ENCODE results near the gene TCEANC.
"Not testable (repeated sequence)": the region's sequence is repeated elsewhere in the genome, so short reads cannot be mapped to it uniquely, and the experiment has no call there.

TCEANC gene

DNA sequence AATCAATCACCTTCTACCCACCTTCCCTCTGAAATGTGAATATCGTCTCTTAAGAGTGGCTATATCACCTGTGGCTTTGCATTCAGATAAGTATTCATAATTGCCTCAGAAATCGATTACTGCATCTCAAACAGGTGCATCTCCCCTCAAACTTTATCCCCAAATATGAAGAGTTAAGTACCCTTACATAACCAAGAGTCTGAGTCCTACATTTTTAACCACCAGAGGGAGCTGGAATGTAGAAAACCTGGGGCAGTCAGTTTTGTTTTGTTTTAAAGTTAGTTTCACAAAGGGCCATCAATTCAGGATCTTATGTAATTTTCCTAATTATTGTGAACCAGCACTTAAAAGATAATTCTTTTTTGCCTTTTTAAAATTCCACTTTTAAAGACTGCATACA lies 5.7 kb downstream of the TCEANC start:
- peak; percentile 63 for DNase-seq

DNA sequence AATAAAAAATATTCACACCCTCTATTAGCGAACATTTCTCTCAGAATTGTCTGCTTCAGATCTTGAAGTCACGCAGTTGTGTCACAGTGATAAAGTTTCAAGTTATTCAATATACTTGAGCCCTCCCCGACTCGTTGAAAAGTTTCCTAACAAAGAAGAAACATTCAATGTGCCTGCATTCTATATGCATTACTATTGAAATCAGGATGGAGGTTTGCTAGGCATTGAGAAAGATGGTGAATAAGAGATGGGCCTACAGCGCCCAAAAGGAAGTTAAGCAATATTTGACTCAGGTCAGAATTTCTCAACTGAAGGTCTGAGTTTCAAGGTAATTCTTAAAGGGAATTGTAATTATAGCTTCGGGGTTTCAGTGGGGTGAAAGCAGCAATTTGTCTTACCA lies 6.1 kb downstream of the TCEANC start:
- DNase-seq: no peak

DNA sequence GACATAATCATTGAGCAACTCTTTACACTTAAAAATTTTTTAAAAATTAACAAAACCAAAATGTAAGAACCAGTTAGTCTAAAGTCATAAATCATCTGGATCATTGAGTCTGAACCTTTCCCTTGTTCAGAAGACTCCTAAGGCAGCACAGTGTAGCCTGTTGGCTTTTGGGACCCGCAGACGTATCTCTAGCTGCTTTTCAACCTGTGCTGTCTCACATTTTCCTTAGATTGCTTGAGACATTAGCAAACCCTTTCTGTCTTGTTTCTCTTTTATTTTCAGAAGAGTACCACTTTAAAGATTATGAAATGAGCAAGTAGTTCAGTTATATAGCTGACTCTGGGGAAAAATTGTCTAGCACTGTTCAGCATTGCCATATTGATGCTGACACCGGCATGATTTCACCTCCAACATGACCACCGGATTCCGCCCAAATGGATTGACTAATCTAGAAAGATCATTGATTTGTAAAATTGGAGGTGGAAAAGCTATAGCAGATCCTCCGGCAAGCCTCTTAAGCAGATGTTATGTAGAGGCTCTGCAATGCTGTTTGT lies 8.9 kb downstream of the TCEANC start:
- no peak for DNase-seq

DNA sequence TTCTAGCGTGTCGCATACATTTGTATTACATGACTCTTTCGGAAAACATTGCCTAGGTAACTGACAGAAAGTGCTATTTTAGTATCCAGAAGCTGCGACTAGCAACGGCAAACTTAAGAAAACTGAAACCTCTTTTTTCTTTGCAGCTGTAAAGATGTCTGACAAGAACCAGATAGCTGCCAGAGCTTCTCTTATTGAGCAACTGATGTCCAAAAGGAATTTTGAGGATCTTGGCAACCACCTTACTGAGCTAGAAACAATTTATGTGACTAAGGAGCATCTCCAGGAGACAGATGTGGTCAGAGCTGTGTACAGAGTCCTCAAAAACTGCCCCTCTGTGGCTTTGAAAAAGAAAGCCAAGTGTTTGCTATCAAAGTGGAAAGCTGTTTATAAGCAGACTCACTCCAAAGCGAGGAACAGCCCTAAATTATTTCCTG lies 9.4 kb downstream of the TCEANC start:
- DNase-seq: no peak

DNA sequence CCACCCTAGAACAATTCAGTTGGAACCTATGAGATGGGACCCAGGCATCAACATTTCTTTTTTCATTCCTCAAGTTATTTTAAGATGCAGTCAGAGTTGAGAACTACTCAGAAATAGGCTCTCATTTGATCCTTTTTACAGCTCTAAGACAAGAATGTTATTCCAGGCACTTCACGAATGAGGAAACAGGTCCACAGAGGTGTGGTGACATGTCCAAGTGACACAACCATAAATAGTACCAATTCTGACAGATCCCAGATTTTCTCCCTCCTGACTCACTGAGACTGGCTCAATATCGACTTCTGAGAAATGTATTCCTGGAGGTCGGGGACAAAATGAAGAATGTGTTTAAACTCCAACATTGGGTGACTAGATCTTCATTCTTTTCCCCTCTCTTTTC lies 11.1 kb downstream of the TCEANC start:
- DNase-seq: no peak

DNA sequence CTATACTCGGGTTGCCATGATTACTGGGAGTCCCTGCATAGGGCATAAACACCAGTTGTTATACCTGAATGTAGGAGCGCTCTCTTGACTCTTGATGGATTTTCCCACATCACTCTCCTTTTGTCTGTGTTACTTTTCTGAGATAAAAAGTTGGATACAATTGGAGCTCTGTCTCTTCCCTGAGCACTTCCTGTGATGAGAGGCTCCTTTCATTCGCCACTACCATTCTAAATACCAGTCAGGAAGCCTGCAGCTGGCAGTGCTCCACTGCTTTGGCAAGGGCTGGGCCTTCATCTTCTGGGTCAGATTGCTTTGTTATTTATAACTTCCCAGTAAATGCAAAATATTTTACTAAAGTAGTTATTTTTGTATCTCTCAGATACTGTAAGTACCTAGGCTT lies 13.9 kb downstream of the TCEANC start:
- DNase-seq: no peak

DNA sequence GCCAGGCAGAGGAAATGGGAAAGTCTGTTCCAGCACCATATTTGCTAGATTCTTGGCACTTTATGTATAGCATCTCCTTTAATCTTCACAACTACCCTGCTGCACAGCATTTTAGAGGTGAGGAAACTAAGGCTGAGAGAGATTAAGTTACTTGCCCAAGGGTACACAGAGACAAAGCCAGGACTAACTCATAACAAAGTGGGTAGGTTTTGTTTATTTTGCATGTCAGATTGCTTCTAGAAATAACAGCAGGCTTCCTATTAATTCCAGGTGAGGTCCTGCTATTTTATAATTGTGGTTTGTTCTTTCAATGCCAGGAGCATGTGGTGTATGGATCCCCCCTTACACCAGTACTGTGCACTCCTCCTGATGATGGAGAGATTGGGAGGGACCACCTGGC lies 15.0 kb downstream of the TCEANC start:
- no peak for DNase-seq

DNA sequence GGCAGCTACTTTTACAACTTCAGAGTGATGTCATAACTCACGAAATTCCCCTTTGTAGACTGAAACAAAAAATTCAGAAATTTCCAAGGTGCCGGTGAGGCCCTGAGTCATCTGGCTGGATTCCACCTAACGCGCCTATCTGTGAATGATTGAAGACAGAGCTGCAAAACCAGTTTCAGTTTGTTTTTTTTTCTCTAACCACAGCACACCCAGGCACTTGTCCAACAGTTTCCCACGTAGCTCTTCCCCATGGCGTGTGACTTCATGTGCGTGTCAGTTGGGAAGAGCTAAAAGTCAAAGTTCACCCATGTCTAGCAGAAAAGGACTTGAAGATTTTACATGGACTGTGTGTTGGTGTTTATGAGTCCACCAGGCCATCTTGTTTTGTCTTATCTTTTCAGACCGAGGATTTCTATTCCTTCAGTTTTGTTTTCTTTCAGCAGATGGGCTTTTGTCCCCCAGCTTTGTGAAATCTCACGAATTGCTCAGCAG lies 16.4 kb downstream of the TCEANC start:
- DNase-seq: no peak

DNA sequence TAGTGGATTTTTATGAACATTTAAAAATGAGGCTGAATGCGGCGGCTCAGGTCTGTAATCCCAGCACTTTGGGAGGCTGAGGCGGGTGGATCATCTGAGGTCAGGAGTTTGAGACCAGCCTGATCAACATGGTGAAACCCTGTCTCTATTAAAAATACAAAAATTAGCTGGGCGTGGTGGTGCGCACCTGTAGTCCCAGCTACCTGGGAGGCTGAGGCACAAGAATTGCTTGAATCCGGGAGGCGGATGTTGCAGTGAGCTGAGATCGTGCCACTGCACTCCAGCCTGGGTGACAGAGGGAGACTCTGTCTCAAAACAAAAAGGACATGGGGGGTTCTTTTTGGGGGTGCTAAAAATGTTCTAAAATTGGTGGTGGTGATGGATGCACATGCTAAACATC lies 16.8 kb downstream of the TCEANC start:
- DNase-seq: not testable (repeated sequence)

DNA sequence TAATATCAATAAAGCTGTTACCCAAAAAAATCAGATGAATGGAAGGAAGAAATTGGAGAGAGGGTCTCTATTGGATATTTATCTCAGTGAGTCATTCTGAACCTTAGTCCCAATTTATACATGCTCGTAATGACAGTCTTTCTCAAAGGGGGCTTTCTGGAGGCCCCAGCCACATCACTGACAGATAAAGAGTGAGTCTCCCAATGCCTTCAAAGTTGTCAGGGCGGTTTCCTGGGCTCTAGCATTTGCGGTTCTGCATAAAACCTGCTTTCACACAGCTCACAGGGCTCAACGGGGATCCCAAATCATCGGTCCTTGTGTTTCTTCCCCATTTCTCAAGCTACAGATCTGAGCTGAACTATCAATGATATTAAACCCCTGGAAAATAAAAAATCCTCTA lies 17.3 kb downstream of the TCEANC start:
- no peak for DNase-seq

DNA sequence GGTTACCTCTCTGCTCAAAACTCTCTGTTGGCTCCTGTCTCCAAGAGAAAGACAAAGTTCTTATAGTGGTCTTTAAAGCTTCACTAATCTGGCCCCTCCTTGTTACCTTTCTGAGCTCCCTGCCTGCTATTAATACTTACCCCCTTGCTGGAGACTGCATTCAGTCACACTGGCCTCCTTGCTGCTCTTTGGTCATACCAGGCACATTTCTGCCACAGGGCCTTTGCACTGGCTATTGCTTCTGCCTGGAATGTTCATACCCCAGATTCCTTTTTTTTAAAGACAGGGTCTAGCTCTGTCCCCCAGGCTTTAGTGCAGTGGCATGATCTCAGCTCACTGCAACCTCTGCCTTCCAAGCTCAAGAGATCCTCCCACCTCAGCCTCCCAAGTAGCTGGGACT lies 20.1 kb downstream of the TCEANC start:
- DNase-seq: no peak

DNA sequence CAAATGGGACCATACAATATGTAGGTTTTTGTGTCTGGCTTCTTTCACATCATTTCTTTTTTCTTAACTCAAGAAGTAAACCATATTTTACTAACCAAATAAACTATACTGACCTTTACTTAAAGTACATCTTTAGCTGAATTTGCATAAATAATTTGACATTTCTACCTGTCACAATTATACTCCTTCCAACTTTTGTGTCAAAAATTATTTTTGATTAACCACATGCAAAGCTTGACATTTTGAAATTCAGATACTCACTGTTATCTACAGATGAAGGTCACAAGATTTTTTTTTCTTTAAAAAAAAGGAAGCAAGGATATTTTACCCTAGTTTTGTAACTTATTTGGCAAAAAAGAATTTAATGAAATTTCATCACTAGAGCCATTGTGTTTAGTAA lies 23.9 kb downstream of the TCEANC start:
- DNase-seq: no peak

DNA sequence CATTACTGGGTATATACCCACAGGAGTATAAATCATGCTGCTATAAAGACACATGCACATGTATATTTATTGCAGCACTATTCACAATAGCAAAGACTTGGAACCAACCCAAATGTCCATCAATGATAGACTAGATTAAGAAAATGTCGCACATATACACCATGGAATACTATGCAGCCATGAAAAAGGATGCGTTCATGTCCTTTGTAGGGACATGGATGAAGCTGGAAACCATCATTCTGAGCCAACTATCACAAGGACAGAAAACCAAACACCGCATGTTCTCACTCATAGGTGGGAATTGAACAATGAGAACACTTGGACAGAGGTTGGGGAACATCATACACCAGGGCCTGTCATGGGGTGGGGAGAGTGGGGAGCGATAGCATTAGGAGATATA lies 26.8 kb downstream of the TCEANC start:
- DNase-seq: not testable (repeated sequence)

DNA sequence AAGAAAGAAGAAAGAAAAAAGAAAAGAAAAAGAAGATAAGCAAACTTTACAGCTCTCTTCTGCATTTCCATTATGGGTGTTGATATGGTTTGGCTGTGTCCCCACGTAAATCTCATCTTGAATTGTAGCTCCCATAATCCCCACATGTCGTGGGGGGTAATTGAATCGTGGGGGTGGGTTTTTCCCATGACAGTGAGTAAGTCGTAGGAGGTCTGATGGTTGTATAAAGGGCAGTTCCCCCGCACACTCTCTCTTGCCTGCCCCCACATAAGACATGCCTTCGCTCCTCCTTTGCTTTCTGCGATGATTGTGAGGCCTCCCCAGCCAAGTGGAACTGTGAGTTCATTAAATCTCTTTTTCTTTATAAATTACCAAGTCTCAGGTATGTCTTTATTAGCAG lies 28.7 kb downstream of the TCEANC start:
- no peak for DNase-seq

DNA sequence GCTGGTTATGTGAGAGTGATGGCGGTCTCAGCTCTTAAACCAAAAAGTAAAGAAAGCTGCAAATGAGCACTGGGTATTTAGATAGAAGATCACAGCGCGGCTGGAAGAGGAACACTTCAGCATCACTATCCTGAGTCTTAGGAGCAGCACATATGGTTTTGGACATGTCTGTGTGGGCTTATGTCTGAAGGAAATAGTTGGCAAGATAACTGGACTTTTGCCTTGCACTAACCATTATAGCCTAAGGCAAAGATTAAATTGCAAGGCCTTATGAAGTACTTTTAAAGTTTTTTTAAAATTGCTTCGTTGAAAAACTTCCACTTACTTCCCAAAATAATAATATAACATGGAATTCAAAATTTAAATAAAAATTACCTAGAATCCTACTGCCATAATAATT lies 31.4 kb downstream of the TCEANC start:
- DNase-seq: no peak

DNA sequence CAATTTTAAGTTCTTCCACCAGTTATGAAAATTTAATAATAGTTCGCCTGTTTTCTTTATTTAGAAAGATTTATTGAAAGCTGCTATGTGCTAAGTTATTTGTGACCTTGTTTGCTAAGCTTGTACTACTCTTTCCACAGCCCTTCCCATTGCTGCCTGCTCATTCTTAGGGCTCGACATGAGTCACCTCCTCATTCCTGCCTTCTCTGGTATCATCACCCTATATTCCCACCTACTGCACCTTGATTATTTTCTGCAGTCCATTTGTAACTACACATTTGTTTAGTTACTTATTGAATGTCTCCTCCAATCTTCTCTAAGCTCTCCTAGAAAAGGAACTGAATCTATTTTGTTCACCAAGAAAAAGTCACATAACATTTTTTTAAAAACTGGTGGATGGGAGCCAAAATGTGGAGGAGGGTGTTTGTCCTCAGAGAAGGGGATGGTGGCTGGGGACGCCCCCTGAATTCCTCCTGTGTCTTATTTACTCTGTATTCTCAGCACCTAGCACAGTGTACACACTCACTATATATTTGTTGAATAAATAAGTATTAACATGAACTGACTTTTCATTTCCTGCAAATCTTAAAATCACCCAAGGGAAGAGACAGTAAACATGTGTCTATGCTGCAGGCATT lies 32.3 kb downstream of the TCEANC start:
- DNase-seq: no peak

DNA sequence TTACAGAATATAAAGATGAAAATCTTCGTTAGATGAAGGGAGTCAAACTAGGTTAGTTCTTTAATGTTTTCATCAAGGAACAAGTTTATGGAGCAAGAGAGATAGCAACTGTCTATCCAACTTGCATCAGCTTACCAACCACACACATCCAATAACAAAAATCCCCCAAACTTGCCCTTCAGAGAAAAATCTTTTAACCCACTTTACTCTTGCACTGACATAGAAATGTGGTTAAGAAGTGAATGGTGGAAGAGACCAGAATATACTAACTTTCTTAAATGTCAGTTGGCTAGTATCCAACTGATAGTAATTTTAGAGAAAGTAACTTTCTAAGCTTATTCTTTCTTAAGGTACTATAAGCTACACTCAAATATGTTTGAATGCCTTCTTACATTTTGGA lies 34.3 kb downstream of the TCEANC start:
- DNase-seq: no peak

DNA sequence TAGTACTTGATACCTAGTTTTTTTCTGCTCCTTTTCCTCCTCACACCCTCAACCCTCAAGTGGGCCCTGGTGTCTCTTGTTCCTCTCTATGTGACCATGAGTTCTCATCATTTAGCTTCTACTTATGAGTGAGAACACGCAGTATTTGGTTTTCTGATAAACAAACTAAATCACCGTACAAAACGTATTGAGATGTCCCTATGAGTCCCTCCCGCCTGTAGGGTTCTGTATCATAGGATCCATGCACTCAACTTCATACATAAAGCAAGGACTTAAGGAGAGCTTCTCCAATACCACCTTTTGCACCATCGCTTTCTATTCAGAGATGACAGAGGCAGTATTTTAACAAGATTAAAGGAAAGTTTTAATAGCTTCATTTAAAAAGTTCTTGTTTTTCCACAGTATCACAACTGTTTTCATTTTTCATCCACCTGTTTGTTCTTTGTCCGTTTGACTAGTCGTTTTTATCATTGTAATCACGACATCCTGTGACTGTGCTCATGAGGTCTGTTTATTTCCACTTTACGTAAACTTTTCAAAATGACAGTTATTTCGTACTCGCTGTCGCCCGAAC lies 35.5 kb downstream of the TCEANC start:
- no peak for DNase-seq

DNA sequence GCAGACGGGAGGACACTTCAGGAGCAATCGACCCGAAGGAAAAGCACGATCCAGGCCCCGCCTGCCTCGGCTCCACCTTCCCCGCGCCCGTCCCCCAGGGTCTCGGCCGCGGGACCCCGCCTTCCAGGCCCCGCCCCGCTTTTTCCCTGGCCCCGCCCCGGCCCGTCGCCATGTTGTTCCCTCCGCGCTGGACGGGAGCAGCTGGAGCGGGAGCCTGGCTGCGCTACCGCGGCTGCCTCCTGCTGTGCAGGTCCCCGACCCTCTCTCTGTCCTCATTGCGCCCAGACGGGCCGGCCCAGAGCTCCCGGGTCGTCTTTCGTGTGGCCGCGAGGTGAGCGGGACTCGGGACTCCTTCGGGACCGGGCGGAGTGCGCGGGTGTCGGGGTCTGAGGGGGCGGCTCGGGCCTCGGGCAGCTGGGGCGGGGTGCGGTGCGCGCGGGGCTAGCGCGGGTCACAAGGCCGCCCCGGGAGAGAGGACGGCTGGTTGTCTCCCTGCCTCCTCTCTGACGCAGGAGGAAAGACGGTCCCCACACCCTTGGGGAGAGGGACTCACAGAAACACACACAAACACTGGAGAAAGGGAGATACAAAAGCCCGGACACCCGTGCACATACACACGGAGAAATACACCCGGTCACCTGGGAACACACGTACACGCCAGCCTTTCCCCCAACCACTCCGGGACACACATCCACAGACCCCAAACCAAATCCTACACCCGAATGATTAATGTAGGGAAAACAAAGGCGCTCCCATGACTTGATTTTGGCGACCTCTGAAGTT lies 36.2 kb downstream of the TCEANC start, which contains the start of gene RAB9A:
Gene RAB9A, plus strand, starts transcription at position 171 of the 783 bp plus-strand sequence. CDS start 19,619 bp downstream, outside the sequence.
- DNase-seq: peak; percentile 87

DNA sequence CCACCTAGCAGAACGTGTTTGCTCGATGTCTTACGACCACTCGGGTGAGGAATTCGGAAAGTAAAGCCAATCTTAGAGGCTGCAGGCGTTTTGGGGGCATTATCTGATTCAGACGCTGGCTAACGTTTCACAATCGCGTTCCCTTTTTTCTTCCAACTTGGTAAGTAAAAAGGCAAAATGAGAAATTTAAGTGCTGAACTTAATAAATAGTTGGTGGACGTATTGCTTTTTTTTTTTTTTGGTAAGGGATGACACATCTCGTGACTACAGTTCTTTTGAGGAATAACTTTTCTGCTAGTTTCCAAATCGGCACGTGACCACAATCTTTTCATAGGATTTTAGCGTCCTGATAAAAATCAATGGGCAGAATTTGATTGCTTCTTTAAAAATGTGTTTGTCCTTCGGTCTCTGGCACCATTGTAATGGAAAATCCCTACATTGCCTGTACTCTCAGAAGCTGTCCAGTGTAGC lies 36.8 kb downstream of the TCEANC start:
- peak; percentile 55 for DNase-seq

DNA sequence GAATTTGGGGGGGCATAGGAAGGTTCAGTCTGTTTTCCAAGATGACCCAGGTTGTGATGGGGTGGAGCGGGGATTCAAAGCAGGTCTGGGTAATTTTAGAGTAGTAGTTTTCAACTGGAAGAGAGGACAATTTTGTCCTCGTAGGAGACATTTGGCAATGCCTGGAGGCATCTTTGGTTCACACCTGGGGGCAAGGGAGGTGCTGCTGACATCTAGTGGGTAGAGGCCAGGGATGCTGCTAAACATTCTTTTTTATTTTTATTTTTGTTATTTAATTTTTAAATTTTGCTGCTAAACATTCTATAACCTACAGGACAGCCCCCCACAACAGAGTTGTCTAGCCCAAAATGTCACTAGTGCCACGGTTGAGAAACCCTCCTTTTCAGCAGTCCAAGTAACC lies 37.9 kb downstream of the TCEANC start:
- DNase-seq: no peak

DNA sequence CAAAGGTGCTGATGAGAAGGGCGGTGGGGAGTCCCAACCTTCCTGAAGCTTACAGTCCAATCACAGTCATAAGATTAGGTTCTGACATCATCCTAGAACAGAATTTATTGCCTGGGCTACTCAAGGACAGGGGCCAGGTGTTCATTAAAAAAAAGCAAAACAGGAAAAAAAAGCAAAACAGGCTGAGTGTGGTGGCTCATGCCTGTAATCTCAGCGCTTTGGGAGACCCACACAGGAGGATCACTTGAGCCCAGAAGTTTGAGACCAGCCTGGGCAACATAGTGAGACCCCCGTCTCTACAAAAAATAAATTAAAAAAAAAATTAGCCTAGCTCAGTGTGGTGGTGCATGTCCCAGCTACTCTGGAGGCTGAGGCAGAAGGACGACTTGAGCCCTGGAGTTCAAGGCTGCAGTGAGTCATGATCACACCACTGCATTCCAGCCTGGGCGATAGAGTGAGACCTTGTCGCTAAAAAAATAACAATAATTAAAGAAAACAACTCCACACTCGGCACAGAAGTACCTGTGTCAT lies 39.0 kb downstream of the TCEANC start:
- no peak for DNase-seq

DNA sequence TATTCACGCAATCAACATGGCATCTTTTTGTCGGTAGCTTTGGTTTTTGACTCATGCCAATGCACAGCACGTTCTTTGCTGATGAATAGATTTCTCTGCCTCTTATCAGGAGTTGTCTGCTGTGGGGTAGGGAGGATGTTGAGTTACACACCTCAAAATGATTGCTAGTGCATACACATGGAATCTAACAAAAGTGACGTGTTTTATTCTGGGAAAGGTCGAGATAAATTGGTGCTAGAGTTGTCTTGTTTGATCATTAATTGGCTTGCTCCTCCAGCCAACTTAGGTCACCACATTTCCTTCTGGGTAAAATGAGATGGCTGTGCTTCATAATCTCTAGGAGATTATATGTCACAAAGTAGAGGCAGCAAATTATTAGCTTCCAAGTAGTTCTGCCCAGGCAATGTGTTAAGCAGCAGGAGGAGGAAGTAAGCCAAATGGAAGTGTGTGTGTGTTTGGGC lies 39.9 kb downstream of the TCEANC start:
- peak; percentile 9 for DNase-seq

Data from NCI-H82 (cell line).